ENCODE data around the gene DNM2. TPM values are rescaled to one million over a fixed set of nuclear protein-coding genes. Genes with fewer than 3 reads are reported as not detected.

Gene DNM2
- total RNA-seq, 2 experiments from 2014 or later: 279 to 286 TPM

GRCh38 chr19:10707440-10707839, 10.4 kb upstream of the DNM2 start:
- Histone ChIP-seq H3K36me3 (ENCODE audit: insufficient read depth, low read length) (peaks cover 15% of the 10 kb centered on the region), H3K27ac (ENCODE audit: low read depth in 1 of 2, low read length in 2 of 2) (no peak overlapping the region), H3K9me3 (ENCODE audit: control insufficient read depth in 1 of 2, insufficient read depth in 1 of 2, low read length in 2 of 2) (no peaks in the 10 kb centered on the region), H3K27me3 (ENCODE audit: control insufficient read depth in 1 of 2, insufficient read depth in 2 of 2, low read length in 2 of 2) (no peaks in the 10 kb centered on the region), H3K4me3 (ENCODE audit: low read length) (no peak overlapping the region), H3K4me1 (ENCODE audit: insufficient read depth, low read length) (no peaks in the 10 kb centered on the region)
- Mint-ChIP-seq H3K4me1 (ENCODE audit: low read depth) (no peaks in the 10 kb centered on the region), H3K27ac (no peak overlapping the region), H3K27me3 (no peaks in the 10 kb centered on the region), H3K36me3 (ENCODE audit: low read depth) (peaks cover 7% of the 10 kb centered on the region), H3K4me3 (no peak overlapping the region), H3K9me3 (no peaks in the 10 kb centered on the region)
- no peak for DNase-seq
- ATAC-seq (ENCODE audit: poor library complexity): no peak
- TF ChIP-seq CTCF (IDR thresholded peaks at IDR 0.05): no peak
- CTCF ChIA-PET: no interaction called here
- POLR2A ChIA-PET: no interaction called here
- intact Hi-C loops (cut with DNase I, micrococcal nuclease): no loop called here

- Mint-ChIP-seq H3K4me1 (ENCODE audit: low read depth) (peaks cover 3% of the 10 kb centered on the region), H3K36me3 (ENCODE audit: low read depth) (peaks cover 7% of the 10 kb centered on the region), H3K4me3 (no peak overlapping the region), H3K27me3 (no peaks in the 10 kb centered on the region), H3K27ac (no peak overlapping the region), H3K9me3 (no peaks in the 10 kb centered on the region)
- H3K27ac ChIP-seq (ENCODE audit: low read depth in 1 of 2, low read length in 2 of 2): no peak overlapping the region
- POLR2A ChIA-PET: interaction anchor here (0.6 kb wide), 1 partner anchor 228 kb away, joined by 3 read pairs; no protein-coding TSS in a partner anchor
- no peak for TF ChIP-seq CTCF (IDR thresholded peaks at IDR 0.05)
- no peak overlapping the region for H3K4me3 ChIP-seq (ENCODE audit: low read length)
- no peaks in the 10 kb centered on the region for H3K27me3 ChIP-seq (ENCODE audit: control insufficient read depth in 1 of 2, insufficient read depth in 2 of 2, low read length in 2 of 2)
- intact Hi-C loops (cut with DNase I, micrococcal nuclease): no loop called here
- H3K9me3 ChIP-seq (ENCODE audit: control insufficient read depth in 1 of 2, insufficient read depth in 1 of 2, low read length in 2 of 2): no peaks in the 10 kb centered on the region
- CTCF ChIA-PET: no interaction called here
- ATAC-seq (ENCODE audit: poor library complexity) (no peak), DNase-seq (no peak)
- H3K4me1 ChIP-seq (ENCODE audit: insufficient read depth, low read length): no peaks in the 10 kb centered on the region
- peaks cover 16% of the 10 kb centered on the region for H3K36me3 ChIP-seq (ENCODE audit: insufficient read depth, low read length)
These were observed 9.6 kb upstream of the DNM2 start for GRCh38 chr19:10708291-10708690.

- ATAC-seq (ENCODE audit: poor library complexity) (no peak), DNase-seq (no peak)
- ChIA-PET POLR2A (no interaction called here), CTCF (no interaction called here)
- Histone ChIP-seq H3K36me3 (ENCODE audit: insufficient read depth, low read length) (peaks cover 24% of the 10 kb centered on the region), H3K4me3 (ENCODE audit: low read length) (no peak overlapping the region), H3K4me1 (ENCODE audit: insufficient read depth, low read length) (peaks cover 6% of the 10 kb centered on the region), H3K9me3 (ENCODE audit: control insufficient read depth in 1 of 2, insufficient read depth in 1 of 2, low read length in 2 of 2) (no peaks in the 10 kb centered on the region), H3K27me3 (ENCODE audit: control insufficient read depth in 1 of 2, insufficient read depth in 2 of 2, low read length in 2 of 2) (no peaks in the 10 kb centered on the region), H3K27ac (ENCODE audit: low read depth in 1 of 2, low read length in 2 of 2) (no peak overlapping the region)
- intact Hi-C loops (cut with DNase I, micrococcal nuclease): no loop called here
- Mint-ChIP-seq H3K4me3 (no peak overlapping the region), H3K27me3 (no peaks in the 10 kb centered on the region), H3K27ac (peak overlapping the region; percentile 90), H3K4me1 (ENCODE audit: low read depth) (peaks cover 13% of the 10 kb centered on the region), H3K9me3 (no peaks in the 10 kb centered on the region), H3K36me3 (ENCODE audit: low read depth) (peaks cover 13% of the 10 kb centered on the region)
- no peak for TF ChIP-seq CTCF (IDR thresholded peaks at IDR 0.05)
These were observed 5.8 kb upstream of the DNM2 start for GRCh38 chr19:10712045-10712444.

Data from CD4-positive, alpha-beta T cell (primary cell).